Activated T-cell treated with anti-CD3 and anti-CD28 coated beads for 24 hours (primary cell): ENCODE measurements around the gene TRNT1.

Experiments
- DNase-seq: peaks from one replicate; pipeline ENCODE4 v3.0.0-alpha.2; 2020; ENCODE audit warnings: low read depth

TRNT1 gene

DNA sequence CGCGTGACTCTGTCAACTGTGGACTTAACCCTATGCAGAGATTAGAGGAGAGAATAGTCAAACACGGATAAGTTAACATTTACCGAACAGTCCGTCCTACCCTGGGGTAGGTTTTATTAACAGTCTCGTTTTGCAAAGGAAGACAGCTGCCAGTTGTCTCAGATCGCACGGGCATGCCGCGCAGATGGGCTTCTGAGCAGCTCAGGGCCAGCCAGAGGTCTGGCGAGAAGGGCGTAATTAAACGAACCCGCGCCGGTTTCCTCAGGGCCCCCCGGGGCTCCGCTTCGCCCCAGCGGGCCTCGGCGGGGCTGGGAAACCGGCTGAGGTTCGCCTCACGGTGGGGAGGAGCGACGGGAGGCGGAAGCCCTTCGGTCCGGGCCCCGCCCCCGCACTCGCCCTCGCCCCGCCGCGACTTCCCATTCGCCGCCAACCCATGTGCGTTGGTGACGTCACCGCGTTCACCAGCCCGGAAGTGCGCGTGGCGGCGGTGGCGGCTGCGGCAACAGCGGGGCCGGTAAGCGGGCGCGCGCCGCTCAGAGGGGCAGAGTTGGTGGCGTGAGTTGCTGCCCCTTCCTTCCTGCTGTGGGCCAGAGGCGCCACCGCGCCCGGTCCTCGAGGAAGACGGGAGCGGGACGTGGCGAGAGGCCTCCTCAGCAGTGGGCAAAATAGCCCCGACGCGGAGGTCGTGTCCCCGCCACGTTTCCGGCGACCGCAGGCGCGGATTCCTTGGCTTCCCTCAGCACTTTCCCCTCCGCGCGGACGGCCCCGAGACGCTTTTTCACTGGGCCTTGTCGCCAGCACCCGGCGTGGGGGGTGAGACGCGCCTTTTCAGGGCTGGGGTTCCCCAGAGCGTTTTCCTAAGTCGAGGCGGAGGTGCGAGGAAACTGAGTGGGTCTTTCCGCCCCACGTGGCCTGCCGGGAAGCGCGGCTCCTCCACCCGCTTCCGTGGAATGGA is at the start of gene TRNT1:
TSS of gene TRNT1 (plus strand) at position 464 of the 955 bp plus-strand sequence. CDS start 2,101 bp downstream, outside the sequence.
- DNase-seq, result peak; percentile 94

- no peak for DNase-seq
Measured at GRCh38 chr3:3080309-3080708, 46.4 kb upstream of the TRNT1 start.

DNA sequence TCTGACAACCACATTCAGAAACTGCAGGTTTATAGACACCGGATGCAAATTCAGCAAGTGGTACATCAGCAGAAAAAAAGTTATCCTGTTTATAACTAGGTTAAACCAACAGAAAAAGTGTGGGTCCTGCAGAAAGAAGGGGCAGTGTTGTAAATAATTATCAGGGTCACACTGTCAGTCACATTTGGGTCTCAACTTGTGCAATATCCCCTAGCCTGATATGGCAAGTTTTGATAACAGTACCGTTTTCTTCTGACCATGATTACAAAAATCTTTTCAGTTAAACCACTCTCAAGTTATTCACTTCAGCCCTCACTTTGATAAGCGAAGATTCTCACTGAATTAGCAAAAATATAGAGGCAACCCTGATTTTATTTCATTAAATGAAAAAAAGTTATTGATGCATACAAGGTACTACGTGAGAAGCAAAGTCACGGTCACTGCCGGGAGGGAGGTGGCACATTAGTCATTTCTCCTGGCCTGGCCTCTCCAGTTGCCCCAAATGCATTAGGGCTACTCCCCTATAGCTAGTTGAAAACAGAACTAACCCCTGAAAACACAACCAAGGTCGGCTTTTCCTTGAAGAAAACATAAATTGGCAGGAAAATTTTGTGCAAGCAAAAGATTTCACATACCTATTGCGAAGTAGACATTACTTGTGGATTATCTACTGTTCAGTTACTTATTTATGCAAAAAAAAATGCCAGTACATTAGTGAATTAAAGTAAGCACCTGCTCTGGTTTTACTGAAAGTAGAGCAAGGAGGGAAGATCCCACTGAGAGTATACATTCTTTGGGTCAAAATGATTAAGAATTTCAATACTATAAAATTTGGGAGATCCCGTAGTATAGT is 45.1 kb upstream of the TRNT1 start:
- DNase-seq, result no peak

GRCh38 chr3:3082234-3082924 is 44.4 kb upstream of the TRNT1 start:
- no peak for DNase-seq

GRCh38 chr3:3084890-3085289 is 41.9 kb upstream of the TRNT1 start:
- no peak for DNase-seq

DNA sequence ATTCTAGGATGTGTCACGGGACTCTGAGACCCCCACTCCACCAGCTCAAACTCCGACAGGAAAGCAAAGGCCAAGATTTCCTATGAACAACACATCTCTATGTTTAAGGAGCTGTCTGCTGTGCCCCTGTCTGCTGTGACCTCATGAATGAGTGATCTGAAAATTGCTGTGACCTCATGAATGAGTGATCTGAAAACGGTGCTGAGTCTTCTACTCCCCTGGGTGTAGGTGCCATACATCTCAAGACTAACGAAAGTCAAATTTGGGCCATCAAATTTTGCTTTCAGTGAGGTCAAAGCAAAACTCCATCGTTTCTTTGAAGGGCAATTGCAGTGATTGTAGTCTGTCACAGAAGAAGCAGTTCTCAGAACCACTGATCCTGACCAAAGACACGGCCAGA is 41.0 kb upstream of the TRNT1 start:
- no peak for DNase-seq

- DNase-seq, result no peak
Measured at GRCh38 chr3:3086239-3086638, 40.5 kb upstream of the TRNT1 start.

DNA sequence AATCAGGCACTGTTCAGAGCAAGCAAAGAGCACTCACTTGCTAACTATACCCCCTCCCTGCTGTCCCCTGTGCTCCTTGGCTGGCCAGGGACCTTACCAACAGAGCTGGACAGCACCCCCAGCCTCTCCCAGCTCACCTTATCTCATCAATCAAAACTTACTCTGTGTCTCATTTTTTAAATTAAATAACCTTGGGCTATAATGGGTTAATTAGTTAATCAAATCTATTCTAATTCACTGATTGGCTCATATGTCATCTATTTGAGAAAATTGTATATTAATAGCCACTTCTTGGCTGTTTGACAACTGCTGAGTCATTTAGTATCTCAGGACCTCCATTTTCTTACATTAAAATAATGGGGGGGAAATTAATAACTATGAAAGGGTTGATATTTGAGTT is 39.5 kb upstream of the TRNT1 start:
- DNase-seq, result no peak

- DNase-seq, result no peak
Measured at GRCh38 chr3:3087716-3088465, 38.8 kb upstream of the TRNT1 start.

DNA sequence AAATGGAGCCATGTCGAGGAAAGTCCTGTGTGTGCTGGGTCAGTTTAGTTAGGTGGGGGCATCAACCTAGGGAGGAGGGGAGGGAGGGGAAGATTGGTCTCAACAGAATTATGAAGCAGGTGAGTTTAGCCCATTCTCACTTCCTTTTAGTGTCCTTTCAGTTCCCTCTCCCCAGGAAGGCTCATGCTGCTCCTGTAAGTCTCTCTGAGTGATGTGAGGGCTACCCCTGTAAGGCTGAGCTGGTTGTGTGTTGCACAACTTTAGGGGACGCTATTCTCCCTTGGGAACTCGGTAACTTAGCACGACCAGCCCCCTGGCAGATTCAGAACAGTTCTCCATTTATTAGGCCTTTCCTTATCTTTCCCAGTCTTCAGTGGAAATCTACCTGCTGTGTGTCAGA is 37.7 kb upstream of the TRNT1 start:
- DNase-seq, result no peak

- no peak for DNase-seq
Measured at GRCh38 chr3:3097958-3098357, 28.8 kb upstream of the TRNT1 start.

DNA sequence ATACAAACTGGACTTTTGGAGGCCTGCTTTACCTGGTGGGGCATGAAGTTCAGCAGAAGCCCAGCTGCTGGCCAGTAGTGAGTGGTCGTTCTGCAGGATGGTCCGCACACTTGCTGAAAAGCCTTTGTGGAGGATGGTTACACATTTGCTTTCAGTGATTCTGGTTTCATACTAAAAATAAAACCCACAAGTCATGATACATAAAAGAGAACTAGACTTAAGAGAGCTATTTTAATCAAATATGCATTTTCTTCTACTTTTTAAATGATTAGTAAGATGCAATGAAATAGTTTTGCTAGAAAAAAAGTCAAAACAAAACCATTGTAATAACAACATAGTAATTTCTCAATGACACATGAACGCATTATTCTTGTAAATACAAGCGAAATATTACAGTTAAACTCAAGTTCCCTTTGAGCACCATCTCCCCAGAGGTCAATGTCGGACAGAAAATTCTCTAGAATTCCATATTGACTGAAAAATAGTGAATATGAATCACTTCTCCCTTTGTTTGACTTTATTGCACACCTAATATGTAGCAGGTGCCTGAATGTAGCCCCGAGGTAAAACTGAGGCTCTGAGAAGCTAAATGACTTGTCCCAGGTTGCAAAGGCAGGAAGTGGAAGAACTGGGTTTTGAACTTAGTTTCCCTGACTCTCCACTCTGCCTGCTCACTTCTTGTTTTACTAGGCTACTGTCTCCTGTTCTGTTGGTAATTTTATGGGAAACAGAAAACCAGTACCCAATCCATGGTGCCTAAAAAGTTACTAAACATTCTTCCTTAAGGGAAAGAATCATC is 24.9 kb upstream of the TRNT1 start:
- no peak for DNase-seq

DNA sequence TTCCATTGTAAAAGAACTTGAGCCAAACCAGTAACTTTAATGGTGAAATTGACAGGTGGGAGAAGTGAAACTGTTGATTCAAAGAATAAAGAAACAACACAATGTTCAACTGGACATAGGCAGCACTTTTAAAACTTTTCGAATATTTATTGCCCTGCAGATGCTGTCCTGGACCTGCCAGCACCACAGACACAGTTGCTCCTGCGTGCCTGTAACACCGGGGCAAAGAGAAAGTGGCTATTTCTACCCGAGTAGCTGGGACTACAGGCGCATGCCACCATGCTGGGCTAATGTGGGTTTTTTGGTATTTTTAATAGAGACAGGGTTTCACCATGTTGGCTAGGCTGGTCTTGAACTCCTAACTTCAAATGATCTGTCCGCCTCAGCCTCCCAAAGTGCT is 24.0 kb upstream of the TRNT1 start:
- no peak for DNase-seq

DNA sequence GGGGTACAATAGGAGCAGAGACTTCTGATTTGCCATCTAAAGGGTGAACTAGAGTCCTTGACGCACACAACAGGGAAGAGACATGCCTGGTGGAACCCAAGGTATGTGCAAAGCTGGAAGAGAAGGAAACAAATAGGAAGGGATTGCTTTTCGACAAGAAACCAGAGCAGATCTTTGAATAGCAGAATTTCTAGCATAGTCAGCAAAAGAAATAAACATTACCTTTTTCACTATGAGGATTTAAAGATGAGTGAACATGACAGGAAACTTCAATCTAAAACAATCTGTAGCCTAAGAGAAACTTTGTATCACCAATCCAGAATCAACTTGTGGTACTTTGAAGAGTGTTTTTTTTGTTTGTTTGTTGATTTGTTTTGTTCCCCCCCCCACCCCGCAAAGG is 21.5 kb upstream of the TRNT1 start:
- no peak for DNase-seq

- DNase-seq, result no peak
Measured at GRCh38 chr3:3105815-3106214, 20.9 kb upstream of the TRNT1 start.

DNA sequence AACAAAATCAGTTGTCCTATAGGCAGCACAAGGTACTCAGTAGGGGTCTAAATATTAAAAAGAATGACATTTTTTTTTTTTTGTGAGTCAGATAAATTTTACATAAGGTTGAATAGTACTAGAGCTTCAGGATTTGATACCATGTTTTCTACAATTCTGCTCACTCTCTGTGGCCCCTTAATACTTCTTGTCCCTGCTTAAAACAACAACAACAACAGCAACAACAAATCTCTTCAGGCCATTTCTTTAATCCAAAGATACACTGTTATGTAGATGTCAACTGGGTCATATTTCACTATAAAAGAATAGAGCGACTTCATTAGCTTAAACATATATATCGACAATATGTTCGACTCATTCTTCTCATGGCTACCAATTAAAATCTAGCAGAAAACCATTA is 19.6 kb upstream of the TRNT1 start:
- no peak for DNase-seq

DNA sequence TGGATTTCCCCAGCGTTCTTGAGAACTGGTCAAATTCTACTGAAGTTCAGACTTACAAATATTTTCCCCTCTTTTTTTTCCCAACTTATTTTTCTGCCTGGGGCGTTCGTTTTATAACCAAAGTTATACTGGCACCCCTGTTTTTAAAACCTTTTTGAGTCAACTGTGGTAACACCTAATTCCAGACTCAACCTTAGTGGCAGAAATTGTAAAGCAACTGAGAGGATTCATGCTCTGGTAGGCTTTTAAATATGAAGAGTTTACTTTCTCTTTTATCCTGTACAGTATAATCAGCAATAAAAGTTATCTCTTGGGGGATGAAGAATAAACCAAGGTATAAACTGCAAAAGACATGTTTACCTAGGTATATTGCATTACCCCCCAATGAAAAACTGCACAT is 18.9 kb upstream of the TRNT1 start:
- no peak for DNase-seq

GRCh38 chr3:3109407-3110298 is 17.1 kb upstream of the TRNT1 start:
- no peak for DNase-seq

- no peak for DNase-seq
Measured at GRCh38 chr3:3110299-3110630, 16.5 kb upstream of the TRNT1 start, which contains the start of gene IL5RA. IL5RA (minus strand) TSS chr3:3110374; CDS start chr3:3104984, 5,390 bp downstream.
